Right renal pelvis (tissue), 4 donors: ENCODE data around the gene TARP.

Experiments used
- DNase-seq, 4 donors: peaks; one replicate each; pipeline ENCODE4 v3.0.0-alpha.2; 2013; ENCODE audit warnings: low read depth in 4 of 4, low spot score in 3 of 4, missing footprints in 1 of 4

The TARP gene

GRCh38 chr7:38273286-38273995, at the start of gene TARP:
TARP (minus strand) TSS chr7:38273636.
- no peak for DNase-seq

GRCh38 chr7:38323156-38323555, 49.7 kb upstream of the TARP start:
- no peak for DNase-seq

GRCh38 chr7:38322461-38322860, 49.0 kb upstream of the TARP start:
- no peak for DNase-seq

GRCh38 chr7:38321967-38322366, 48.5 kb upstream of the TARP start:
- no peak for DNase-seq

DNA sequence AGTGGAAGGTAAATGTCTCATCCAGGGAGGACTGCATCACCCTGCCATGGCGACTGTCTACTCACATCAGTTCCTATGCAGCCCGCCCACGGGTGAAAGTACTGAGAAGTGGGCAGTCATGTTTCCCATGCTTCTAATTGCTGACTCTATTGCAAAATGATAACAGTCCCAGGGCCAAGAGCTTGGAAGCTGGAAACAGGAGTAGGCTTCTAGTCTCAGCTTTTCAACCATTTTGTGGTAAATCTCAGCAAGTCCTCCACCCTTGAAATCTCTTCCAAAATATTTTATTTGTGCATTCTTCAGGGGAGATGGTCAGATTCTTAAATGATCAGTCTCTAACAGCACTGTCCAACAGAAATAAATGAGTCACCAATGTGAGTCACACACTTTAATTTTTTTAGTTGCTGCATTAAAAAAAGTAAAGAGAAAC, 48.1 kb upstream of the TARP start:
- no peak for DNase-seq

GRCh38 chr7:38321050-38321449, 47.6 kb upstream of the TARP start:
- no peak for DNase-seq

- DNase-seq, result no peak
Measured at GRCh38 chr7:38319873-38320272, 46.4 kb upstream of the TARP start.

DNA sequence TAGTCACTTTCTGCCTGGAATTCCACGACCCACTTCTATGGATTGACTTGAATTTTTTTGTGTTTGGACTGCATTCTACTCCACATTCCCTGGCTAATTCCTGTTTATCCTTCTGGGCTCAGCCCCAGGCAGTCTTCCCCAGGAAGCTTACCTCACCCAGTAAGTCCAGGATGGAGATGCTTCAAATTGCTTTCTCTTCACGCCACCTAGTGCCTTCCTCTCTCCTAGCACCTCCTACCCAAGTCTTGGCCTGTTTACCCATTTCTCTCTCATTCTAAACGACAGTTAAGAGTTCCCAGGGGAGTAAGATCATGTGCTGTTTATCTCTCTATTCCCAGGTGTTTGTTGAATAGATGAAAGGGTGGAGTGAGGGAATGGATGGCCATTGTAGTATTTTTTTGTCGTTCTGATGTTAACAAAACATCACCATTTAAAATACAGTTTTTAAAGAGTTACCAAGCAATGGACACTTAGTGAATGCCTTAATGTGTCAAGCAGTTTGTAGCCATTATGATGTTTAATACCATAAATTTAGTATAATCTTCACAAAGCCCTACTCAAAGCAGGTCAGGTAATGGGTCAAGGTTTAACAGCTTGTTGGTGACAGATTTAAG, 45.5 kb upstream of the TARP start:
- peak in 1 of 4 donors; percentile 40 for DNase-seq

DNA sequence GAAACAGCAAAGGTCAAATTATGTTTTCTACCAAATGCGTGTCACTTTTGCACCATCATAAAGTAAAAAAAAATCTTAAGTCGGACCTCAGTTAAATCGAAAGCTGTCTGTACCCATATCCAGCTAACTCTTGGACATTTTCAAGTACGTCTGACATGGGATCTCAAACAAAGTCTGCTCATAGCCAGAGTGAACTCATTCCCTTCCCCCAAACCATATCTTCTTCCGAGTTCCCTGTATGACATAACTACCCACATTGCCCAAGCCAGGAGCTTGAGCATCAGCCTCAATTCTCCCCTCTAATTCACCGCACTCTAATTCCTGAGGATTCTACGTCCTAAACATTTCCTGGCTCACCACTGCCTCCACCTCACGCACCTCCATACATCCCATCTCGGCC, 44.8 kb upstream of the TARP start:
- DNase-seq, result no peak

- no peak for DNase-seq
Measured at GRCh38 chr7:38317515-38317914, 44.1 kb upstream of the TARP start.

DNA sequence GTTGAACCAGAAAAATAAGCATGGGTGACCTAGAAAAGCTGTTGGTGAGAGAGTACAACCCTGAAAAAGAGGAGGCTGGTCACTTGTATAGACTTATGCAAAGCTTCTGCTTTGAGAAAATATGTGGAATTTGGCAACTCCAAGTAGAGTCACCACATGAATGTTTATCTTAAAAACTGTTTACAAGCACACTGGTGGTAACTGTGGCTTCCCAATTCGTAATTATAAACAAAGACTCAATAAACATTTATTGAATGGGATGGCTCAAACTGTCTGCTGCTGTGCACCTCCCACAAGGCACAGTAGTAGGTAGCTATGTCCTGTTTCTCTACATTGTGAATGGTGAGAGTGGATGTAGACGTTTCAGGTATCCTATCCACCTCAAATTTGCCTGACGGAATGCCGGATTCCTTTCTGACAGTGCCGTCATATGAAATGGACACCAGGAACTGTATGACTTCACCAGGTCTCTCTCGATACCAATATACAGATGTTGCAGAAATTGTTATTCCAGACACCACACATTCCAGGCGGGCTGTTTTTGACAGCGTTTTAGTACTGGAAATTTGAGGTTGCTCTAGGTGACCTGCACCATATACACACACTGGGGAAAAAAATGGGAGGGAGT, 43.4 kb upstream of the TARP start:
- no peak for DNase-seq

GRCh38 chr7:38315410-38315809, 42.0 kb upstream of the TARP start:
- DNase-seq, result no peak

DNA sequence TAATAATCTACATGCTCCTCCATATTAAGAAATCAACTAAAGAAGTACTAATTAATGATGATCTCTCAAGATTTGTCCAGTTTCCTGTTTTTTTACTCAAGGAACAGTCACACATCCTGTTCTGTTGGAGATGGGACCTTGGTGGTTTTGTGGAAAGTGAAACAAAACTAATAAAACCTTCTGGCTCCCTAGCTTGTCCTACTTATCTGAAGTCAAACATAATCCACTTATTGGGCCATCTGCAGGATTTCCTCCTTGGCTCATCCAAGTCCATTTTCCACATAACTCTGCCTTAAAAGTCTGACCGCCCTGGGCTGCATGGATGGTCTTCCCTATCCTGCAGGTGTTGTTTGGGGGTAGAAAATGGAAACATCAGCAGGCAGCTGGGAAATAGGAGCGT, 39.4 kb upstream of the TARP start:
- no peak for DNase-seq

DNA sequence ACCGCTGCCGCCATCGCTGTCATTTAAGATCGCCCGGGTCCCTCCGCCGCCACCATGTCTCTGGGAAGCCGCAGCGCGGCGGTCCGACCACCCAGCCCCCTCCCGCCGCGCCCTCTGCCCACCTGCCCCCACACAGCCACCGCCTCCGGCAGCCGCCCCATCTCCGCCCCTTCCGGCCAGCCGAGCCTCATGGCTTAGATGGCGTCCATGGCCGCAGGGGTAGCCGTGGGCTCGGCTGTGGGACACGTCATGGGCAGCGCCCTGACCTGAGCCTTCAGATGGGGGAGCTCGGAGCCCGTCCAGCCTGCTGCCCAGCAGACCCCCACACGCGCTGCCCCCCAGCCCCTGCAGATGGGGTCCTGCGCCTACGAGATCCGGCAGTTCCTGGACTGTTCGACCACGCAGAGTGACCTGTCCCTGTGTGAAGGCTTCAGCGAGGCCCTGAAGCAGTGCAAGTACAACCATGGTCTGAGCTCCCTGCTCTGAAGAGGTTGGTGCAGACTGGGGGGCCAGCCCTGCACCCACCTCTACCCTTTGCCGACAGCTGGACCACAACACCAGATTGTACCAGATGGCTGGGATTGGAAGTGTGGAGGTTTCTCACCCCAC, 38.0 kb upstream of the TARP start:
- DNase-seq, result peak in 1 of 4 donors; percentile 32

GRCh38 chr7:38310591-38311101, 37.2 kb upstream of the TARP start:
- DNase-seq, result no peak

DNA sequence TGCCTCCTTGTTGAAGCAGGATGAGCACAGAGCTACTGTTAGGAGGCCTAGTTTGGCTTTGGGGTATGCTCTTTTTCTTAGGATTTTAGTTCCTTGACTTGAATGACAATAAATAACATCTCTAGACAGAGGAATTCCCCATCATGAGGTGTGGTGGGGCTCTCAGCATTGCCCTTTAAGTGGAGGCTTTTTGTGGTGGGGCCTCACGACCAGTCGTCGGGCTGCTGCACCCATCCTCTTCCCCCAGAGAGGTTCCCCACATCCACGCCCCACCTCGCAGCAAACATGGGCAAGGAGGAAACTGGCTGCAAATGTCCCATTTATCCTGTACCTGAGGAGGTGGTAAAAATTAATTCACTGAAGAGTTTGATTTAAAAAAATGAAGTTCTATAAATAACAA, 36.1 kb upstream of the TARP start:
- DNase-seq, result no peak

DNA sequence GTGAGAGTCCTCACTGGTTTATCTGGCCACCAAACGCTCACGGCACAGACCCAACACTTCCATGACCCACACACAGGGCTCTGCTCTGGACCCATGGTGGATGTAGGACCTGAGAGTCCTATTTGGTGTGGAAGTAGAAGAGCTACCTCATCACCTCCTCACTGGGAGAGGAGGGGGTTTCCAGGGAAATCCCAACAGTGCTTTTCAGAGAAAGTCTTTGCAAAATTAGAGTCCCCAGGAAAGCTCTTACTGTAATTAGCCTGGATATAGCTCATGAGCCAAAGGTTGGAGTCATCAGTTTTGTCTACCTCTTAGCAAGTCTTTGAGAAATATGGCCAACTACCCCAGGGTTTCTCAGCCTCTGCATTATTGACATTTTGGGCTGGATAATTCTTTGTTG, 34.7 kb upstream of the TARP start:
- DNase-seq, result no peak

DNA sequence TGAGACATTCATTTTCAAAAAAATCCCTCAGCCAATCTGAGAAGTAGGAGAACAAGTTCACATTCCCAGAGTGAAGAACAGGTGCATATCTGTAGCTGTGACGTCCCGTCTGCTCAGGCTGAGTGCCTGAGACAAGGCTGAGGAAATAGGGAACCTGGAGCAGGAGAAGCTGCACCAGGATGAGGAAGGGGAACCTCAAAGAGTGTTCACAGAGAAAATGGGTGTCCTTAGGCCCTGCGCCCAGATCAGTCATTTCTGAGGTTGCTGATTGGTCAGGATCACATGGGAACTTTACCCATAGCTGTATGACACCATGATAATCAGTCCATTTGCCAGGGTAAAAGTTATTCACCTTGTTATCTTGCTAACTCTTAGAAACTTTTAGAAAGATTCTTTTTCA, 34.2 kb upstream of the TARP start:
- no peak for DNase-seq

- no peak for DNase-seq
Measured at GRCh38 chr7:38306914-38307313, 33.5 kb upstream of the TARP start.

GRCh38 chr7:38306171-38306570, 32.7 kb upstream of the TARP start:
- DNase-seq, result no peak

DNA sequence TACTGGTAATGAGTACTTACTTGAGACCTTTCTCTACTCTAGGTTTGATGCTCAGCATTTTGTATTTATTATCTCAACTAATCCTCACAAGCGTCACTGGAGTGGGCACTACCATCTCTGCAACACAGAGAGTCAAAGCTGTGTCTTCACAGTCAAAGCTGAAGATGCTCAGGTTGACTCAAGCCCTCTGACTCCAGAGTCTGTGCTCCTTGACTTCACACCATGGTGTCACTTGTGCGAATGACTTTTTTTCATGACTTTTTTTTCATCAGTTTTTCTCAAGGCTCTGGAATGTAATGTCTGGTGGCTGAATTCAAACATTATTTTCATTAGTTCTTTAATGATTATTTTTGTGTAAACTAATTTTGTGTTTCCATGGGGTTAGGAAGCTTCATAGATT, 30.4 kb upstream of the TARP start:
- DNase-seq, result no peak

GRCh38 chr7:38300175-38300574, 26.7 kb upstream of the TARP start:
- no peak for DNase-seq
